Measurements from ENCODE around the gene PTGS1.

PTGS1 gene

GRCh38 chr9:122376796-122377195 is 6.0 kb downstream of the PTGS1 start:
- DNase-seq, result no peak

GRCh38 chr9:122377241-122378164 is 6.7 kb downstream of the PTGS1 start:
- DNase-seq, result peak in 1 of 2 donors; percentile 32

- no peak for DNase-seq
Observed at GRCh38 chr9:122378236-122378635, 7.4 kb downstream of the PTGS1 start.

GRCh38 chr9:122379340-122379739 is 8.5 kb downstream of the PTGS1 start:
- DNase-seq, result no peak

- DNase-seq, result no peak
Observed at GRCh38 chr9:122380293-122380692, 9.5 kb downstream of the PTGS1 start.

GRCh38 chr9:122381206-122381950 is 10.6 kb downstream of the PTGS1 start:
- no peak for DNase-seq

- no peak for DNase-seq
Observed at GRCh38 chr9:122382901-122383850, 12.4 kb downstream of the PTGS1 start.

- no peak for DNase-seq
Observed at GRCh38 chr9:122383992-122384461, 13.2 kb downstream of the PTGS1 start.

GRCh38 chr9:122386311-122386872 is 15.6 kb downstream of the PTGS1 start:
- no peak for DNase-seq

GRCh38 chr9:122387536-122387935 is 16.7 kb downstream of the PTGS1 start:
- no peak for DNase-seq

- no peak for DNase-seq
Observed at GRCh38 chr9:122389195-122389594, 18.4 kb downstream of the PTGS1 start.

GRCh38 chr9:122389799-122390481 is 19.1 kb downstream of the PTGS1 start:
- DNase-seq, result peak in 1 of 2 donors; percentile 92

GRCh38 chr9:122392284-122392683 is 21.5 kb downstream of the PTGS1 start:
- no peak for DNase-seq

- no peak for DNase-seq
Observed at GRCh38 chr9:122392714-122393113, 21.9 kb downstream of the PTGS1 start.

GRCh38 chr9:122393284-122393983 is 22.6 kb downstream of the PTGS1 start:
- no peak for DNase-seq

- DNase-seq, result no peak
Observed at GRCh38 chr9:122394265-122395125, 23.7 kb downstream of the PTGS1 start.

GRCh38 chr9:122396614-122397148 is 25.9 kb downstream of the PTGS1 start:
- DNase-seq, result no peak

GRCh38 chr9:122397749-122398148 is 26.9 kb downstream of the PTGS1 start:
- no peak for DNase-seq

- DNase-seq, result no peak
Observed at GRCh38 chr9:122398371-122398924, 27.6 kb downstream of the PTGS1 start.
